ENCODE measurements around the gene CYP2W1. TPM values are rescaled to one million over a fixed set of nuclear protein-coding genes. Genes with fewer than 3 reads are reported as not detected.
A peak's percentile ranks its signal among the peaks of the same experiment; 100 is the strongest.

Gene CYP2W1
- total RNA-seq, 1 donor: not detected

- Histone ChIP-seq H3K27me3 (ENCODE audit: insufficient read depth, low read length) (no peaks in the 10 kb centered on the region), H3K4me1 (ENCODE audit: insufficient read depth, low read length) (peaks cover 18% of the 10 kb centered on the region), H3K9me3 (ENCODE audit: low read depth, low read length) (no peaks in the 10 kb centered on the region), H3K4me3 (ENCODE audit: low read length) (no peak overlapping the region)
Observed at GRCh38 chr7:946256-946996, 36.6 kb upstream of the CYP2W1 start.

GRCh38 chr7:947391-948210, 35.4 kb upstream of the CYP2W1 start:
- Histone ChIP-seq H3K9me3 (ENCODE audit: low read depth, low read length) (no peaks in the 10 kb centered on the region), H3K4me3 (ENCODE audit: low read length) (no peak overlapping the region), H3K27me3 (ENCODE audit: insufficient read depth, low read length) (no peaks in the 10 kb centered on the region), H3K4me1 (ENCODE audit: insufficient read depth, low read length) (peaks cover 24% of the 10 kb centered on the region)

GRCh38 chr7:949021-949934, 33.7 kb upstream of the CYP2W1 start:
- Histone ChIP-seq H3K9me3 (ENCODE audit: low read depth, low read length) (no peaks in the 10 kb centered on the region), H3K4me1 (ENCODE audit: insufficient read depth, low read length) (peaks cover 35% of the 10 kb centered on the region), H3K4me3 (ENCODE audit: low read length) (no peak overlapping the region), H3K27me3 (ENCODE audit: insufficient read depth, low read length) (no peaks in the 10 kb centered on the region)

- no peaks in the 10 kb centered on the region for H3K9me3 ChIP-seq (ENCODE audit: low read depth, low read length)
- no peak overlapping the region for H3K4me3 ChIP-seq (ENCODE audit: low read length)
- H3K4me1 ChIP-seq (ENCODE audit: insufficient read depth, low read length): peaks cover 53% of the 10 kb centered on the region
- no peaks in the 10 kb centered on the region for H3K27me3 ChIP-seq (ENCODE audit: insufficient read depth, low read length)
Observed at GRCh38 chr7:951881-952547, 31.0 kb upstream of the CYP2W1 start.

GRCh38 chr7:952548-953441, 30.2 kb upstream of the CYP2W1 start:
- H3K27me3 ChIP-seq (ENCODE audit: insufficient read depth, low read length): no peaks in the 10 kb centered on the region
- H3K4me3 ChIP-seq (ENCODE audit: low read length): peak overlapping the region; percentile 58
- H3K9me3 ChIP-seq (ENCODE audit: low read depth, low read length): no peaks in the 10 kb centered on the region
- H3K4me1 ChIP-seq (ENCODE audit: insufficient read depth, low read length): peaks cover 61% of the 10 kb centered on the region

- Histone ChIP-seq H3K4me1 (ENCODE audit: insufficient read depth, low read length) (peaks cover 70% of the 10 kb centered on the region), H3K9me3 (ENCODE audit: low read depth, low read length) (no peaks in the 10 kb centered on the region), H3K4me3 (ENCODE audit: low read length) (peak overlapping the region; percentile 58), H3K27me3 (ENCODE audit: insufficient read depth, low read length) (no peaks in the 10 kb centered on the region)
Observed at GRCh38 chr7:953547-954327, 29.2 kb upstream of the CYP2W1 start.

- Histone ChIP-seq H3K9me3 (ENCODE audit: low read depth, low read length) (no peaks in the 10 kb centered on the region), H3K4me3 (ENCODE audit: low read length) (peak within 1 kb of the TSS; percentile 58), H3K27me3 (ENCODE audit: insufficient read depth, low read length) (no peaks in the 10 kb centered on the region), H3K4me1 (ENCODE audit: insufficient read depth, low read length) (peaks cover 67% of the 10 kb centered on the region)
Observed at GRCh38 chr7:954330-955238, 28.4 kb upstream of the CYP2W1 start, which contains the start of gene ADAP1. ADAP1 (minus strand) TSS chr7:954680; CDS start chr7:954477, 203 bp downstream.

- Histone ChIP-seq H3K4me1 (ENCODE audit: insufficient read depth, low read length) (peaks cover 61% of the 10 kb centered on the region), H3K4me3 (ENCODE audit: low read length) (no peak overlapping the region), H3K27me3 (ENCODE audit: insufficient read depth, low read length) (no peaks in the 10 kb centered on the region), H3K9me3 (ENCODE audit: low read depth, low read length) (no peaks in the 10 kb centered on the region)
Observed at GRCh38 chr7:956031-956430, 26.9 kb upstream of the CYP2W1 start.

GRCh38 chr7:957418-958220, 25.4 kb upstream of the CYP2W1 start:
- Histone ChIP-seq H3K4me3 (ENCODE audit: low read length) (no peak overlapping the region), H3K4me1 (ENCODE audit: insufficient read depth, low read length) (peaks cover 62% of the 10 kb centered on the region), H3K27me3 (ENCODE audit: insufficient read depth, low read length) (no peaks in the 10 kb centered on the region), H3K9me3 (ENCODE audit: low read depth, low read length) (no peaks in the 10 kb centered on the region)

- H3K27me3 ChIP-seq (ENCODE audit: insufficient read depth, low read length): no peaks in the 10 kb centered on the region
- no peaks in the 10 kb centered on the region for H3K9me3 ChIP-seq (ENCODE audit: low read depth, low read length)
- no peak overlapping the region for H3K4me3 ChIP-seq (ENCODE audit: low read length)
- peaks cover 62% of the 10 kb centered on the region for H3K4me1 ChIP-seq (ENCODE audit: insufficient read depth, low read length)
Observed at GRCh38 chr7:958221-959200, 24.5 kb upstream of the CYP2W1 start.

- no peaks in the 10 kb centered on the region for H3K27me3 ChIP-seq (ENCODE audit: insufficient read depth, low read length)
- peaks cover 68% of the 10 kb centered on the region for H3K4me1 ChIP-seq (ENCODE audit: insufficient read depth, low read length)
- H3K4me3 ChIP-seq (ENCODE audit: low read length): no peak overlapping the region
- no peaks in the 10 kb centered on the region for H3K9me3 ChIP-seq (ENCODE audit: low read depth, low read length)
Observed at GRCh38 chr7:959271-959670, 23.7 kb upstream of the CYP2W1 start.
